ENCODE results near the gene CBY2. TPM values are rescaled to one million over a fixed set of nuclear protein-coding genes. Genes with fewer than 3 reads are reported as not detected.

CBY2 gene
- total RNA-seq, 4 donors from 2014 or later, result not detected

DNA sequence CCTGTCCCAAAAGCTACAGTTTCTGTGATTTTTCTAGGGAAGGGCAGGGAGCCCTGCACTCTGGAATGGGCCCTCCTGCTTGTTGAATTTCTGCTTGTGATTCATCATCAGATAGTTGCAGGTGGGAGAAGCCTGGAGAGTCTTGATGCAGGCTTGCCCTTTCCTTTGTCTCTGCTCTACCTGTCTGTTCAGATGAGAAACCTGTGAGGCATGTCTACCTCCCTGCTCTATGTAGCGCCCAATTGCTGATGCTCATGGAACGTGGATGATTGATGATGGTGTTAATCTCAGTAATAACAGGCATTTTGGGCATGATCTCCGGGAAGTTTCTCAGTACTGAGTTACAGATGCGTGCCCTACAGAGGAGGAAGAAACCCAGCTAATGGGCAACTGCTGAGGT, 10.9 kb upstream of the CBY2 start:
- intact Hi-C loops (cut with DNase I; ENCODE audit: low total_unique reads), result no loop called here

DNA sequence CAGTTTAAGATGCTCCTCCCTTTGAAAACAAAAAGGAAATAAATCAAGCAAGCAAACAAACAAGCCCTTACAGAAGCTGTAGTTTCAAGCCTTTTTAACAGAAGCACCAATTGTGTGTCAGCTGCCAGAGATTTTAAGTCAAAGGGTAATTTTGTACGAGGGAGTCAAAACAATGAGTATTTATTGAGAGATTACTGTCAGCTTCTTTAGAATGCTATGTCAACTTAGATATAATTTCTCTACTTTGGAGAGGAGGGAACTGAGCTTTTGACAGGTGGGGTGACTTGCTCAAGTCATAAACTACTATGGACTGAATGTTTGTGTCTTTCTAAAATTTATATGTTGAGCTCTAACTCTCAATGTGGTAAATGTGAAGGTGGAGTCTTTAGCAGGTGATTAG, 10.5 kb upstream of the CBY2 start:
- Histone ChIP-seq H3K4me1 (no peaks in the 10 kb centered on the region), H3K36me3 (no peaks in the 10 kb centered on the region), H3K27ac (no peak overlapping the region), H3K9me3 (no peaks in the 10 kb centered on the region), H3K27me3 (no peaks in the 10 kb centered on the region), H3K4me3 (no peak overlapping the region)
- TF ChIP-seq, protein P1, sequence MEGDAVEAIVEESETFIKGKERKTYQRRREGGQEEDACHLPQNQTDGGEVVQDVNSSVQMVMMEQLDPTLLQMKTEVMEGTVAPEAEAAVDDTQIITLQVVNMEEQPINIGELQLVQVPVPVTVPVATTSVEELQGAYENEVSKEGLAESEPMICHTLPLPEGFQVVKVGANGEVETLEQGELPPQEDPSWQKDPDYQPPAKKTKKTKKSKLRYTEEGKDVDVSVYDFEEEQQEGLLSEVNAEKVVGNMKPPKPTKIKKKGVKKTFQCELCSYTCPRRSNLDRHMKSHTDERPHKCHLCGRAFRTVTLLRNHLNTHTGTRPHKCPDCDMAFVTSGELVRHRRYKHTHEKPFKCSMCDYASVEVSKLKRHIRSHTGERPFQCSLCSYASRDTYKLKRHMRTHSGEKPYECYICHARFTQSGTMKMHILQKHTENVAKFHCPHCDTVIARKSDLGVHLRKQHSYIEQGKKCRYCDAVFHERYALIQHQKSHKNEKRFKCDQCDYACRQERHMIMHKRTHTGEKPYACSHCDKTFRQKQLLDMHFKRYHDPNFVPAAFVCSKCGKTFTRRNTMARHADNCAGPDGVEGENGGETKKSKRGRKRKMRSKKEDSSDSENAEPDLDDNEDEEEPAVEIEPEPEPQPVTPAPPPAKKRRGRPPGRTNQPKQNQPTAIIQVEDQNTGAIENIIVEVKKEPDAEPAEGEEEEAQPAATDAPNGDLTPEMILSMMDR (IDR thresholded peaks at IDR 0.05), result no peak
- no peak for TF ChIP-seq POLR2A (IDR thresholded peaks at IDR 0.05)
- intact Hi-C loops (cut with DNase I; ENCODE audit: low total_unique reads), result no loop called here
- DNase-seq, result no peak

More for the DNA sequence above, 10.9 kb upstream of the CBY2 start:
- Histone ChIP-seq H3K27ac (no peak overlapping the region), H3K27me3 (no peaks in the 10 kb centered on the region), H3K36me3 (no peaks in the 10 kb centered on the region), H3K4me1 (no peaks in the 10 kb centered on the region), H3K4me3 (no peak overlapping the region), H3K9me3 (no peaks in the 10 kb centered on the region)
- DNase-seq, result no peak
- TF ChIP-seq POLR2A (IDR thresholded peaks at IDR 0.05), result no peak
- TF ChIP-seq, protein P1 (IDR thresholded peaks at IDR 0.05), result no peak

DNA sequence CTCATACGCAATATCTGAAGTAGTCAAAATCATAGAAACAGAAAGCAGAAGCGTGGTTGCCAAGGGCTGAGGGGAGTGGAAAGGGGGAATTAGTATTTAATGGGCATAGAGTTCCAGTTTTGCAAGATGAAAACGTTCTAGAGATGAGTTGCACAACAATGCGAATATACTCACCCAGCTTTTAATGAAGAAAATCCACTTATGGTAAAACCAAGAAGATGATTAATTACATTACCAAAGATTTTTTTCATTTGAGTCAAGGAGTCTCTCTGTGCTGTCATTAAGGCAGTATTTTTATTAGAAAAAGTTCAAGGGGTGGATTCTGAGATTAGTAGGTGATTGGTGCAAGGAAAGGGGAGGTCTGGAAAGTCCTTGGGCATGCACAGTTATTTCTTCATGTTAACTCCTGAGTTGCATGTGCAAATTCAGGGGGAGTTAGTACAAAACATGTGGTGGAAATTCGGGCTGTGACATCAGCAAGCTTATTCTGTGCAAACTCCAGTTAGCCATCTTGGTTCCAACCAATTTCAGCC, 6.9 kb upstream of the CBY2 start:
- Histone ChIP-seq H3K27me3 (no peaks in the 10 kb centered on the region), H3K36me3 (no peaks in the 10 kb centered on the region), H3K9me3 (no peaks in the 10 kb centered on the region), H3K27ac (no peak overlapping the region), H3K4me1 (no peaks in the 10 kb centered on the region), H3K4me3 (no peak overlapping the region)
- no peak for DNase-seq
- intact Hi-C loops (cut with DNase I; ENCODE audit: low total_unique reads), result no loop called here
- TF ChIP-seq, protein P1 (IDR thresholded peaks at IDR 0.05), result no peak
- no peak for TF ChIP-seq POLR2A (IDR thresholded peaks at IDR 0.05)

DNA sequence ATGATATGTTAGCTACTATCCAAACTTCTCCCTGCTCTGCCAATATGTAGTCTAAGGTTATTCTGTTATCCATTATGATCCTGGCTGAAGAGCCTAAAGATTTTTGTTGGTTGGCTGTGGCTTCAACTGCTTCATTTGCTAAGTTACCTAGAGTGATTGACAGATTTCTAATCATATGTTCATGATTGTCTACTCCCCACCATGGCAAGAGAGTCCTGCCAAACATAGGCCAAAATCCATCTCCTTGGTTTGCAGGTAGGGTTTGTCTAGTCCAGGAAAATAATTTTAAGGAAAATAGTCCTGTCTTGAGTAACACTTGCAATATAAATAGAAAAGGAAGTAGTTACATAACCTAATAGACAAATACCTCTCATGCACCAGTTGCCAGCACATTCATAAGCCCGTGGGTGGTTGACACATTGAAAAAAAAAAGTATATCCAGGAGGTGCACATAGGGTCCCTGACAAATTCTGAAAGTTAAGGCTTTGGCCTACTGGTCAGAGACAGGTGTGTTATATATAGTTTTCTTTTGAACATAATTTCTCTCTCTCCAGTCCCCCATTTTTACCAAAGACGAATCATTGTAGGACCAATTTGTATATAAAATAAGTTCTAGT, 5.4 kb upstream of the CBY2 start:
- no peak for TF ChIP-seq POLR2A (IDR thresholded peaks at IDR 0.05)
- TF ChIP-seq, protein P1 (IDR thresholded peaks at IDR 0.05), result no peak
- no peak for DNase-seq
- H3K4me3 ChIP-seq, result no peak overlapping the region

DNA sequence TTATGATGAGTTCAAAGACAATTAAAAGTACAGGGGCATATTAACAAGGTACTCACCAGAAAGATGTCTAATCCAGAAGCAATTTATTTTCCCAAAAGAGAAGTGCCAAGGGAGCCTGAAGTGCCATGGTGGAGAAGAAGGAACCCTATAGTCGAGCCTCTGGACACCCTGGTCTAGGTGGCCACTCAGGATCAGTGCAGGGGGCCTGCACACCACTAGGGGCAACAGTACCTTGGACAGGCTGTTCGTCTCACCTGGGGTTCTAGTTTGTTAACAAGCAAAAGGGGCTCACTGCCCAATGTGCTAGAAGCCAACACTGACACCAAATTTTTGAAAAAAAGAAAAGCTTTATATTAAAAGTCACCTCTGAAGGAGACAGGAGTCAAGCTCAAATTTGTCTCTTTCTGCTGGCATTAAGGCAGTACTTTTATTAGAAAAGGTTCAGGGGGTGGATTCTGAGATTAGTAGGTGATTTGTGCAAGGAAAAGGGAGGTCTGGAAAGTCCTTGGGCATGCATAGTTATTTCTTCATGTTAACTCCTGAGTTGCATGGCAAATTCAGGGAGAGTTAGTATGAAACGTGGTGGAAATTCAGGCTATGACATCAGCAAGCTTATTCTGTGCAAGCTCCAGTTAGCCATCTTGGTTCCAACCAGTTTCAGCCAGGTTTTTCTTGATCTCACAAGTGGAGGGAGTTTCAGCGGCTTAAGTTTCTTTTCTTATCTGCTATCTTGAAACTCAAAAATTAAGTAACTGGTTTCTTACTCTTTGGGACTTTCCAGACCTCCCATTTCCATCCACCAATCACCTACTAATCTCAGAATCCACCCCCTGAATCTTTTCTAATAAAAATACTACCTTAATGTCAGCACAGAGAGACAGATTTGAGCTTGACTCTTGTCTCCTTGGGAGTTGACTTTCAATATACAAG, 884 bp upstream of the CBY2 start:
- no peak overlapping the region for H3K27ac ChIP-seq
- no peak overlapping the region for H3K4me3 ChIP-seq
- intact Hi-C loops (cut with DNase I; ENCODE audit: low total_unique reads), result no loop called here
- H3K36me3 ChIP-seq, result no peaks in the 10 kb centered on the region
- DNase-seq, result no peak
- no peaks in the 10 kb centered on the region for H3K9me3 ChIP-seq
- no peaks in the 10 kb centered on the region for H3K4me1 ChIP-seq
- no peaks in the 10 kb centered on the region for H3K27me3 ChIP-seq
- TF ChIP-seq POLR2A (IDR thresholded peaks at IDR 0.05), result no peak
- TF ChIP-seq, protein P1 (IDR thresholded peaks at IDR 0.05), result no peak

More for the DNA sequence above, 5.4 kb upstream of the CBY2 start:
- intact Hi-C loops (cut with DNase I; ENCODE audit: low total_unique reads), result no loop called here
- no peaks in the 10 kb centered on the region for H3K9me3 ChIP-seq
- H3K27ac ChIP-seq, result no peak overlapping the region
- H3K4me1 ChIP-seq, result no peaks in the 10 kb centered on the region
- H3K36me3 ChIP-seq, result no peaks in the 10 kb centered on the region
- no peaks in the 10 kb centered on the region for H3K27me3 ChIP-seq
